Endothelial cell (in vitro differentiated cells): ENCODE results near the gene KRT4. TPM values are rescaled to one million over a fixed set of nuclear protein-coding genes. Genes with fewer than 3 reads are reported as not detected.

Experiments used
- DNase-seq: peaks from one replicate; pipeline ENCODE4 v3.0.0; 2021; ENCODE audit warnings: low spot score
- H3K27ac Mint-ChIP-seq: one replicate; pipeline ENCODE4 v1.8.0; 2021; ENCODE audit warnings: mixed read lengths, inconsistent platforms; ENCODE audit not compliant: unreplicated experiment
- H3K27me3 Mint-ChIP-seq: one replicate; pipeline ENCODE4 v1.8.0; 2021; ENCODE audit warnings: mild to moderate bottlenecking, moderate library complexity, mixed read lengths, inconsistent platforms; ENCODE audit not compliant: unreplicated experiment
- H3K36me3 Mint-ChIP-seq: one replicate; pipeline ENCODE4 v1.8.0; 2021; ENCODE audit warnings: mild to moderate bottlenecking, low read depth, mixed read lengths, inconsistent platforms; ENCODE audit not compliant: unreplicated experiment
- H3K4me1 Mint-ChIP-seq: one replicate; pipeline ENCODE4 v1.8.0; 2021; ENCODE audit warnings: mild to moderate bottlenecking, mixed read lengths, inconsistent platforms; ENCODE audit not compliant: unreplicated experiment
- H3K4me3 Mint-ChIP-seq: one replicate; pipeline ENCODE4 v1.8.0; 2021; ENCODE audit warnings: mild to moderate bottlenecking, mixed read lengths, inconsistent platforms; ENCODE audit not compliant: unreplicated experiment
- H3K9me3 Mint-ChIP-seq: one replicate; pipeline ENCODE4 v1.8.0; 2021; ENCODE audit warnings: mixed read lengths, inconsistent platforms; ENCODE audit not compliant: unreplicated experiment
- CTCF ChIP-seq: fragments of 200-600 bp; sonication (generic); IDR thresholded peaks from one replicate; pipeline ENCODE4 v1.5.0; 2021; ENCODE audit warnings: antibody characterized with exemption; ENCODE audit not compliant: unreplicated experiment
- total RNA-seq: library from RNA; stranded (reverse); fragmentation: NEBNext Ultra II Directional; extraction: Animal tissue kit (Norgen Biotek cat#: 25700); gene quantifications from one replicate; pipeline ENCODE4 v1.2.1, GENCODE V29; 2021; ENCODE audit not compliant: unreplicated experiment

Gene KRT4
- total RNA-seq, 1 donor from 2014 or later: not detected

GRCh38 chr12:52772188-52772587, 41.7 kb downstream of the KRT4 start:
- no peak overlapping the region for H3K4me3 Mint-ChIP-seq
- H3K27me3 Mint-ChIP-seq: no peaks in the 10 kb centered on the region
- no peak for DNase-seq
- no peaks in the 10 kb centered on the region for H3K36me3 Mint-ChIP-seq
- H3K27ac Mint-ChIP-seq: no peak overlapping the region
- TF ChIP-seq CTCF: no peak
- H3K4me1 Mint-ChIP-seq: no peaks in the 10 kb centered on the region
- no peaks in the 10 kb centered on the region for H3K9me3 Mint-ChIP-seq

- Mint-ChIP-seq H3K4me3 (no peak overlapping the region), H3K27ac (no peak overlapping the region), H3K4me1 (no peaks in the 10 kb centered on the region), H3K9me3 (no peaks in the 10 kb centered on the region), H3K36me3 (no peaks in the 10 kb centered on the region), H3K27me3 (no peaks in the 10 kb centered on the region)
- TF ChIP-seq CTCF: no peak
- DNase-seq: no peak
These were observed 42.4 kb downstream of the KRT4 start for GRCh38 chr12:52771505-52771904.

- TF ChIP-seq CTCF: no peak
- no peak overlapping the region for H3K27ac Mint-ChIP-seq
- no peaks in the 10 kb centered on the region for H3K36me3 Mint-ChIP-seq
- no peak for DNase-seq
- H3K9me3 Mint-ChIP-seq: no peaks in the 10 kb centered on the region
- H3K4me1 Mint-ChIP-seq: no peaks in the 10 kb centered on the region
- H3K27me3 Mint-ChIP-seq: no peaks in the 10 kb centered on the region
- H3K4me3 Mint-ChIP-seq: no peak overlapping the region
These were observed 42.8 kb downstream of the KRT4 start for GRCh38 chr12:52771088-52771487.

- H3K9me3 Mint-ChIP-seq: no peaks in the 10 kb centered on the region
- DNase-seq: no peak
- no peak overlapping the region for H3K4me3 Mint-ChIP-seq
- no peaks in the 10 kb centered on the region for H3K4me1 Mint-ChIP-seq
- H3K36me3 Mint-ChIP-seq: no peaks in the 10 kb centered on the region
- H3K27me3 Mint-ChIP-seq: no peaks in the 10 kb centered on the region
- no peak for TF ChIP-seq CTCF
- H3K27ac Mint-ChIP-seq: no peak overlapping the region
These were observed 44.0 kb downstream of the KRT4 start for GRCh38 chr12:52769946-52770345.

- H3K27ac Mint-ChIP-seq: no peak overlapping the region
- H3K27me3 Mint-ChIP-seq: no peaks in the 10 kb centered on the region
- no peak for DNase-seq
- H3K36me3 Mint-ChIP-seq: no peaks in the 10 kb centered on the region
- no peak overlapping the region for H3K4me3 Mint-ChIP-seq
- H3K9me3 Mint-ChIP-seq: no peaks in the 10 kb centered on the region
- TF ChIP-seq CTCF: no peak
- no peaks in the 10 kb centered on the region for H3K4me1 Mint-ChIP-seq
These were observed 44.6 kb downstream of the KRT4 start for GRCh38 chr12:52769354-52769753.
